ENCODE results near the gene ELMO3. TPM values are rescaled to one million over a fixed set of nuclear protein-coding genes. Genes with fewer than 3 reads are reported as not detected.

The ELMO3 gene
- total and polyA plus RNA-seq, 2 of the 13 experiments (the other 11 are each of a cell fraction or from before 2014, with no cell fraction given), result 2.6 to 4.0 TPM

DNA sequence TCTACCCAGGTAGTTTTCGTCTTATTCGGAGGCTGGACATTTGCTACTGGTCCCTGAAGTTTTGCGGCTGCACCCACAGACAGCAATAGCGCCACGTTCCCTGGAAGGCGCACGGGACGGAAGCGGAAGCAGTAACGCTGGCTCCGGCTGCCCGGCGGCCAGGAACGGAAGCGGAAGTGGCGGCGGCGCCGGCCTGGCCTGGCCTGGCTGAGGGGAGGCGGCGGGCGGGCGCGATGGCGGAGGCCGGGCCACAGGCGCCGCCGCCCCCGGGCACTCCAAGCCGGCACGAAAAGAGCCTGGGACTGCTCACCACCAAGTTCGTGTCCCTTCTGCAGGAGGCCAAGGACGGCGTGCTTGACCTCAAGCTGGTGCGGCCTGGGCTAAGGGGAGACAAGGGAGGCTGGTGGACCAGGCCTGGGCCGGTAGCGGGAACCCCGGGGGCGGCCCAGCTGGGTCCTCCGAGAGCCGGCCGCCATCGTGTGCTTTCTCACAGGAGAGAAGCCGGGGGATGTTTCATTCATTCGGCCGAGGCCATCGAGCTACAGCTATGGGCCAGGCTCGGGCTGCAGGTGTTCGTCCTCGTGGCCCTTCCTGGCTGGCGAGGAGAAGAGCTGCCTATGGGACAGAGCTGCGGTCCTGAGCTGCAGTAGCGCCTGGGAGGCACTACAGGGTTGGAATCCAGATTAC lies 6.8 kb upstream of the ELMO3 start, which contains the start of gene E2F4 (continued):
- TF ChIP-seq, protein P1, sequence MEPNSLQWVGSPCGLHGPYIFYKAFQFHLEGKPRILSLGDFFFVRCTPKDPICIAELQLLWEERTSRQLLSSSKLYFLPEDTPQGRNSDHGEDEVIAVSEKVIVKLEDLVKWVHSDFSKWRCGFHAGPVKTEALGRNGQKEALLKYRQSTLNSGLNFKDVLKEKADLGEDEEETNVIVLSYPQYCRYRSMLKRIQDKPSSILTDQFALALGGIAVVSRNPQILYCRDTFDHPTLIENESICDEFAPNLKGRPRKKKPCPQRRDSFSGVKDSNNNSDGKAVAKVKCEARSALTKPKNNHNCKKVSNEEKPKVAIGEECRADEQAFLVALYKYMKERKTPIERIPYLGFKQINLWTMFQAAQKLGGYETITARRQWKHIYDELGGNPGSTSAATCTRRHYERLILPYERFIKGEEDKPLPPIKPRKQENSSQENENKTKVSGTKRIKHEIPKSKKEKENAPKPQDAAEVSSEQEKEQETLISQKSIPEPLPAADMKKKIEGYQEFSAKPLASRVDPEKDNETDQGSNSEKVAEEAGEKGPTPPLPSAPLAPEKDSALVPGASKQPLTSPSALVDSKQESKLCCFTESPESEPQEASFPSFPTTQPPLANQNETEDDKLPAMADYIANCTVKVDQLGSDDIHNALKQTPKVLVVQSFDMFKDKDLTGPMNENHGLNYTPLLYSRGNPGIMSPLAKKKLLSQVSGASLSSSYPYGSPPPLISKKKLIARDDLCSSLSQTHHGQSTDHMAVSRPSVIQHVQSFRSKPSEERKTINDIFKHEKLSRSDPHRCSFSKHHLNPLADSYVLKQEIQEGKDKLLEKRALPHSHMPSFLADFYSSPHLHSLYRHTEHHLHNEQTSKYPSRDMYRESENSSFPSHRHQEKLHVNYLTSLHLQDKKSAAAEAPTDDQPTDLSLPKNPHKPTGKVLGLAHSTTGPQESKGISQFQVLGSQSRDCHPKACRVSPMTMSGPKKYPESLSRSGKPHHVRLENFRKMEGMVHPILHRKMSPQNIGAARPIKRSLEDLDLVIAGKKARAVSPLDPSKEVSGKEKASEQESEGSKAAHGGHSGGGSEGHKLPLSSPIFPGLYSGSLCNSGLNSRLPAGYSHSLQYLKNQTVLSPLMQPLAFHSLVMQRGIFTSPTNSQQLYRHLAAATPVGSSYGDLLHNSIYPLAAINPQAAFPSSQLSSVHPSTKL (CRISPR knock-in tag; IDR thresholded peaks at IDR 0.05), result peak; percentile 58; the same call in 1 of the 2 replicates
- TF ChIP-seq NPAS2 (CRISPR knock-in tag; IDR thresholded peaks at IDR 0.05; ENCODE audit: borderline replicate concordance) (no peak), ZNF7 (CRISPR knock-in tag; IDR thresholded peaks at IDR 0.05) (no peak), SOX6 (IDR thresholded peaks at IDR 0.05) (no peak), SOX6 (CRISPR knock-in tag; IDR thresholded peaks at IDR 0.05) (peak; percentile 56), ZMAT3 (CRISPR knock-in tag; conservative IDR thresholded peaks at IDR 0.05) (peak; percentile 49; the same call in 1 of the 2 replicates), ZNF329 (CRISPR knock-in tag; IDR thresholded peaks at IDR 0.05; ENCODE audit: low read depth) (peak; percentile 60; the same call in 1 of the 2 replicates), PTBP1 (IDR thresholded peaks at IDR 0.05; ENCODE audit: low read depth, low read length, poor library complexity, severe bottlenecking) (no peak), RORA (CRISPR knock-in tag; IDR thresholded peaks at IDR 0.05) (no peak)

All from HepG2 (cell line).